WI38 (cell line): ENCODE measurements around the gene GALNTL6.

Experiments
- H3K4me3 ChIP-seq: 2 replicates; pipeline ENCODE4 v1.5.1; 2011; ENCODE audit warnings: low read depth, mild to moderate bottlenecking, control low read depth, low read length
- TF ChIP-seq, protein P1 (sequence below): IDR thresholded peaks from 2 replicates; pipeline ENCODE4 v1.5.1; 2012; ENCODE audit warnings: low read depth, mild to moderate bottlenecking, control low read depth, low read length

The GALNTL6 gene

DNA sequence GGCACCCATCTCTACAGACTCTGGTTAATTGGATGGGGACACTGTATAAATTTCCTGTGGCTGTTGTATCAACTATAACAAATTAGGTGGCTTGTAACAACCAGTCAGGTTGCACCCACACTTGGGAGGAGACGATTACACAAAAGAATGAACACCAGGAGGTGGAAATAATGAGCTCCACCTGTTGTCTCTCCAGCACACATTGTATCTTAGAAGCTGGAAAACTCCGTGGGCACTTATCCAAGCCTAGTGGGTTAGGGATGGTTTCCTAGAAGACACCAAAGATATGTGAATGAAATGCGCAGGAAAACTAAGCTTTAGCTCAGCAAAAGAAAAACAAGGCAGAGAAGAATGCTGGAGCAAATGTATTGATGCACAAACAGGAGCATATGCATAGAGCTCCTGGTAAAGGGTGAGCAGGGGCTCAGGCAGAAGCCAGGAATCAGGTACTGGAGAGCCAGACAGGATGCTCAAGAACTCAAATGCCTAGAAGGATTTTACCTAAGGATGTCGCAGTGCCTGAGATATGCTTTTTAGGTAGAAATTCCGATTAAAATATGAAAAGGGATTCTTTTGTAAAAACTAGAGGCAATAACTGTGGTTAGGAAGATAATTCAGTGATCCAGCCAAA lies 111.7 kb downstream of the GALNTL6 start:
- H3K4me3 ChIP-seq: no peak overlapping the region
- TF ChIP-seq, protein P1, sequence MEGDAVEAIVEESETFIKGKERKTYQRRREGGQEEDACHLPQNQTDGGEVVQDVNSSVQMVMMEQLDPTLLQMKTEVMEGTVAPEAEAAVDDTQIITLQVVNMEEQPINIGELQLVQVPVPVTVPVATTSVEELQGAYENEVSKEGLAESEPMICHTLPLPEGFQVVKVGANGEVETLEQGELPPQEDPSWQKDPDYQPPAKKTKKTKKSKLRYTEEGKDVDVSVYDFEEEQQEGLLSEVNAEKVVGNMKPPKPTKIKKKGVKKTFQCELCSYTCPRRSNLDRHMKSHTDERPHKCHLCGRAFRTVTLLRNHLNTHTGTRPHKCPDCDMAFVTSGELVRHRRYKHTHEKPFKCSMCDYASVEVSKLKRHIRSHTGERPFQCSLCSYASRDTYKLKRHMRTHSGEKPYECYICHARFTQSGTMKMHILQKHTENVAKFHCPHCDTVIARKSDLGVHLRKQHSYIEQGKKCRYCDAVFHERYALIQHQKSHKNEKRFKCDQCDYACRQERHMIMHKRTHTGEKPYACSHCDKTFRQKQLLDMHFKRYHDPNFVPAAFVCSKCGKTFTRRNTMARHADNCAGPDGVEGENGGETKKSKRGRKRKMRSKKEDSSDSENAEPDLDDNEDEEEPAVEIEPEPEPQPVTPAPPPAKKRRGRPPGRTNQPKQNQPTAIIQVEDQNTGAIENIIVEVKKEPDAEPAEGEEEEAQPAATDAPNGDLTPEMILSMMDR: no peak

DNA sequence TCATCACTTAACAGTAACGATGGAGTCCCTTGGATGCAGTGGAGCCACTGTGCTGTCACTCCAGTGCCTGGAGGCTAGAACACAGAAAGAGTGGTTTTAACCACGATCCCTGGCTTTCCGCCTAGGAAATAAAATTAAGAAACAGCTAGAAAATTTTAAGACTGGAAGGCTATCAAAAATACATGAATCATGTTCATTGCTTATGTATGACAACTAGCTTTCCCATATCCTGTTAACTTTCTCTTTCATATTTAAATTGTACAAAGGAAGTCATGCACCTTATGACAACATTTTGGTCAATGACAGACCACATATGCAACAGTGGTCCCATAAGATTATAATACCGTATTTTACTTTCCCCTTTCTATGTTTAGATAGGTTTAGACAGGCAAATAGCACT lies 115.1 kb downstream of the GALNTL6 start:
- no peak overlapping the region for H3K4me3 ChIP-seq

DNA sequence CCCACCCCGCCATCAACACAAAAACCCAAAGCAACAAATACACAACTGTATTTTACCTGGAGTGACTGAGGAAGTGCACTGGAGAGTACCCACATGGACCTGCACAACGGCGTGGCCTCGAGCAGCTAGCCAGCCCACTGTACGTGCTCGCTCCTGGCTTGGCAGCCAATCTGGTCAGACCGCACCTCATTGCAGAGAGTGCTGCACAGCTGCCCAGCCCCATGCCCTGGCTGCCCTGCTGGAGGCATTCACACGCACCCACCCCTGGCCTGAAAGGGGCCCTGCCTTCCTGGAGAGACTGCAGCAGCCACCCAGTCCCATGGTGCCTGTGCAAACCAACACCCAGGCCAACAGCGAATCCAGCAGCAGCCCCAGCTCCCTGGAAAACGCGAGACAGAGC lies 116.3 kb downstream of the GALNTL6 start:
- TF ChIP-seq, protein P1: no peak
- no peak overlapping the region for H3K4me3 ChIP-seq

More for the DNA sequence above, 115.1 kb downstream of the GALNTL6 start:
- TF ChIP-seq, protein P1: no peak

DNA sequence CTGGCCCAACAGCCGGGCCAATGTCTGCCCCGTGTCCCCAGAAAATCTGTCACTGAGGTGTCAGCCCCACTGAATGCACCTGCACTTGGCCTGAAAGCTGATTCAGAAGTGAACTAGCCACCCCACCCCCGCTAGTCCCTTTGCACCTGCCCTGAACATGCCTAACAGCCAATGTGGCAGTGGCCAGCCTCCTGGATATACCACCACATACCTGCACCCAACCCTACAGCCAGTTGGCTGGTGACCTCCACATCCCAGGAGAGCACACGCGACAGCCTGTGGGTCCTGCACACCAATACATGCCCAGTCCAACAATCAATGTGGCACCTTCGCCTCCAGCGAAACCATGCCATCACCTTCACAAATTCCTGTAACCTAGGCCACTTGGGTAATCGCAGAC lies 116.7 kb downstream of the GALNTL6 start:
- TF ChIP-seq, protein P1: no peak
- no peak overlapping the region for H3K4me3 ChIP-seq

DNA sequence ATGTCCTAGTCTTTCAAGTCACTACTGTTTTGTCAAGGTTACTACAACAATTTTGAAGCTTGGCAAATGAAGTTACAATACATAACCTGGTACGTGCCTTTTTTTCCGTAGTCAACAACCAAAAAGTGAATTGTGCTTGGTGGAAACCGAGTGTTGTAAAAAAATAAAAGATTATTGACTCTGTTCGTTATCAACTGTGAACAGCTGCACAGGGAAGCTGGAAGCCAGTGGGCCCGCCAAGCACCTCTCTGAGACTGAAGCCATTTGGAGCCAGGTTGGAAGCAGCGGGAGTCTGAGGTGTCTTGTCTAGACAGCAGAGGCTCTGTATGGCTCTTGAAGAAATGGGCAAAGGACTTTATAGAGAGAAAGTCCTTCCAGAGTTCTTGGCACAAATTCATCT lies 119.0 kb downstream of the GALNTL6 start:
- no peak overlapping the region for H3K4me3 ChIP-seq
- TF ChIP-seq, protein P1: no peak

DNA sequence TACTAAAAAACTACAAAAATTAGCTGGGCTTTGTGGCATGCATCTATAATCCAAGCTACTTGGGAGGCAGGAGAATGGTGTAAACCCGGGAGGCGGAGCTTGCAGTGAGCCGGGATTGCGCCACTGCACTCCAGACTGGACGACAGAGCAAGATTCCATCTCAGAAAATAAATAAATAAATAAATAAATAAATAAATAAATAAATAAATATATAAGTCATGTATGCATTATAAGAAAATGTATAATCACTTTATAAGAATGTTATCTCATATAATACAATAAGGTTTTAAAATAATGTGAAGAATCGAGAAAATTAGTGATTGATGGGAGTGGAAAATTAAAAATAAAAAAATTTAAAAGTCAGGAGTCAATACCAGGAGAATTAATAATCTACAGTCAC lies 127.5 kb downstream of the GALNTL6 start:
- no peak overlapping the region for H3K4me3 ChIP-seq
- TF ChIP-seq, protein P1: no peak

DNA sequence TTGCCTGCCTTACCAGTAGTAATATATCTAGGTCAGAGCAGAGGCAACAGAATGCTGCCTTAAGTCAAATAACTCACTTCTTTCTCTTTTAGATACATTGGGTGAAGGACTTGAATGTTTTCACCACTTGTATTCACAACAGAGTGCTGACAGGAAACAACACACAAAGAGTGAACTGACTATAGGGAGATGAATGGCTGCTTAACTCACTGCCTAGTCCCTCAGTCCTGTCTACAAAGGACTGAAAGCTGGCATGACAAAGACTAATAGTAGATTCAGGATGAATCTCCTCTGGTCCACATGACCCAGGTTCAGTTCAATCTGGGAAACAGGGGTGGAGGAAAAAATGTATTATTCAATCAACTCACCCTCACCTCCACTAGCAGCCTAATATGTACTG lies 134.2 kb downstream of the GALNTL6 start:
- no peak overlapping the region for H3K4me3 ChIP-seq
- TF ChIP-seq, protein P1: no peak
